OCI-LY3 (cell line): ENCODE results near the gene IRX4.

Source experiments
- CTCF ChIP-seq: fragments of 200-600, 300-600 bp; sonication (generic); IDR thresholded peaks from 2 replicates; pipeline ENCODE4 v1.5.1; 2014; ENCODE audit warnings: antibody characterized with exemption, low read length, low read depth
- EZH2phosphoT487 ChIP-seq: fragments of 200-600 bp; shearing (Covaris generic); IDR thresholded peaks from 2 replicates; pipeline ENCODE4 v1.6.1; 2018; ENCODE audit warnings: antibody characterized with exemption, mixed run types, low read depth

- no peak for TF ChIP-seq CTCF
- TF ChIP-seq EZH2phosphoT487 = no peak
These were observed 32.2 kb downstream of the IRX4 start for GRCh38 chr5:1850324-1851154.
